ENCODE measurements around the gene COQ6. TPM values are rescaled to one million over a fixed set of nuclear protein-coding genes. Genes with fewer than 3 reads are reported as not detected.
"Not testable (repeated sequence)": the region's sequence is repeated elsewhere in the genome, so short reads cannot be mapped to it uniquely, and the experiment has no call there.

COQ6 gene
- total RNA-seq, 1 donor from 2014 or later = 17.9 TPM

GRCh38 chr14:73945159-73945670 lies 4.9 kb upstream of the COQ6 start:
- DNase-seq (ENCODE audit: low spot score) = no peak
- no peaks in the 10 kb centered on the region for H3K9me3 Mint-ChIP-seq
- no peaks in the 10 kb centered on the region for H3K27me3 Mint-ChIP-seq (ENCODE audit: insufficient read depth)
- no peak overlapping the region for H3K4me3 Mint-ChIP-seq
- no peak overlapping the region for H3K27ac Mint-ChIP-seq
- H3K36me3 Mint-ChIP-seq (ENCODE audit: low read depth) = no peaks in the 10 kb centered on the region
- intact Hi-C loops (cut with micrococcal nuclease) = no loop called here
- H3K4me1 Mint-ChIP-seq (ENCODE audit: low read depth) = peaks cover 11% of the 10 kb centered on the region

GRCh38 chr14:73953731-73954130 lies 3.6 kb downstream of the COQ6 start:
- no peaks in the 10 kb centered on the region for H3K27me3 Mint-ChIP-seq (ENCODE audit: insufficient read depth)
- peaks cover 15% of the 10 kb centered on the region for H3K4me1 Mint-ChIP-seq (ENCODE audit: low read depth)
- H3K27ac Mint-ChIP-seq = no peak overlapping the region
- H3K36me3 Mint-ChIP-seq (ENCODE audit: low read depth) = peaks cover 16% of the 10 kb centered on the region
- intact Hi-C loops (cut with micrococcal nuclease) = loop anchor here (10.0 kb wide), 1 partner anchor 209 kb away; no protein-coding TSS in a partner anchor
- no peaks in the 10 kb centered on the region for H3K9me3 Mint-ChIP-seq
- no peak for DNase-seq (ENCODE audit: low spot score)
- H3K4me3 Mint-ChIP-seq = no peak overlapping the region

GRCh38 chr14:73955674-73956073 lies 5.6 kb downstream of the COQ6 start:
- Mint-ChIP-seq H3K27ac (no peak overlapping the region), H3K9me3 (no peaks in the 10 kb centered on the region), H3K36me3 (ENCODE audit: low read depth) (peaks cover 20% of the 10 kb centered on the region), H3K4me1 (ENCODE audit: low read depth) (peaks cover 8% of the 10 kb centered on the region), H3K4me3 (no peak overlapping the region), H3K27me3 (ENCODE audit: insufficient read depth) (no peaks in the 10 kb centered on the region)
- intact Hi-C loops (cut with micrococcal nuclease) = loop anchor here (10.0 kb wide), 1 partner anchor 211 kb away; no protein-coding TSS in a partner anchor
- no peak for DNase-seq (ENCODE audit: low spot score)

GRCh38 chr14:73958591-73958990 lies 8.5 kb downstream of the COQ6 start:
- Mint-ChIP-seq H3K27ac (no peak overlapping the region), H3K27me3 (ENCODE audit: insufficient read depth) (no peaks in the 10 kb centered on the region), H3K4me1 (ENCODE audit: low read depth) (no peaks in the 10 kb centered on the region), H3K4me3 (no peak overlapping the region), H3K36me3 (ENCODE audit: low read depth) (peaks cover 27% of the 10 kb centered on the region), H3K9me3 (no peaks in the 10 kb centered on the region)
- intact Hi-C loops (cut with micrococcal nuclease) = loop anchor here (10.0 kb wide), 1 partner anchor 214 kb away; no protein-coding TSS in a partner anchor
- DNase-seq (ENCODE audit: low spot score) = no peak

GRCh38 chr14:73961192-73961591 lies 11.1 kb downstream of the COQ6 start:
- Mint-ChIP-seq H3K9me3 (no peaks in the 10 kb centered on the region), H3K27me3 (ENCODE audit: insufficient read depth) (no peaks in the 10 kb centered on the region), H3K4me3 (no peak overlapping the region), H3K27ac (no peak overlapping the region), H3K36me3 (ENCODE audit: low read depth) (peaks cover 19% of the 10 kb centered on the region), H3K4me1 (ENCODE audit: low read depth) (no peaks in the 10 kb centered on the region)
- intact Hi-C loops (cut with micrococcal nuclease) = no loop called here
- no peak for DNase-seq (ENCODE audit: low spot score)

- Mint-ChIP-seq H3K9me3 (no peaks in the 10 kb centered on the region), H3K27ac (no peak overlapping the region), H3K4me3 (no peak overlapping the region), H3K27me3 (ENCODE audit: insufficient read depth) (no peaks in the 10 kb centered on the region), H3K4me1 (ENCODE audit: low read depth) (no peaks in the 10 kb centered on the region), H3K36me3 (ENCODE audit: low read depth) (peaks cover 17% of the 10 kb centered on the region)
- intact Hi-C loops (cut with micrococcal nuclease) = no loop called here
- DNase-seq (ENCODE audit: low spot score) = no peak
Measured at GRCh38 chr14:73965216-73965615, 15.1 kb downstream of the COQ6 start.

GRCh38 chr14:73968885-73969284 lies 18.8 kb downstream of the COQ6 start:
- Mint-ChIP-seq H3K4me3 (no peak overlapping the region), H3K27ac (no peak overlapping the region), H3K27me3 (ENCODE audit: insufficient read depth) (no peaks in the 10 kb centered on the region), H3K4me1 (ENCODE audit: low read depth) (no peaks in the 10 kb centered on the region), H3K9me3 (no peaks in the 10 kb centered on the region), H3K36me3 (ENCODE audit: low read depth) (peaks cover 5% of the 10 kb centered on the region)
- intact Hi-C loops (cut with micrococcal nuclease) = no loop called here
- no peak for DNase-seq (ENCODE audit: low spot score)

- Mint-ChIP-seq H3K4me3 (no peak overlapping the region), H3K9me3 (no peaks in the 10 kb centered on the region), H3K36me3 (ENCODE audit: low read depth) (peaks cover 9% of the 10 kb centered on the region), H3K27ac (no peak overlapping the region), H3K27me3 (ENCODE audit: insufficient read depth) (no peaks in the 10 kb centered on the region), H3K4me1 (ENCODE audit: low read depth) (no peaks in the 10 kb centered on the region)
- intact Hi-C loops (cut with micrococcal nuclease) = no loop called here
- no peak for DNase-seq (ENCODE audit: low spot score)
Measured at GRCh38 chr14:73973497-73973896, 23.4 kb downstream of the COQ6 start.

GRCh38 chr14:73976125-73976524 lies 26.0 kb downstream of the COQ6 start:
- intact Hi-C loops (cut with micrococcal nuclease) = no loop called here
- H3K4me3 Mint-ChIP-seq = no peak overlapping the region
- H3K36me3 Mint-ChIP-seq (ENCODE audit: low read depth) = peaks cover 9% of the 10 kb centered on the region

GRCh38 chr14:73977896-73978295 lies 27.8 kb downstream of the COQ6 start:
- no peaks in the 10 kb centered on the region for H3K9me3 Mint-ChIP-seq
- no peaks in the 10 kb centered on the region for H3K4me1 Mint-ChIP-seq (ENCODE audit: low read depth)
- no peak overlapping the region for H3K4me3 Mint-ChIP-seq
- no peak for DNase-seq (ENCODE audit: low spot score)
- intact Hi-C loops (cut with micrococcal nuclease) = no loop called here
- H3K27me3 Mint-ChIP-seq (ENCODE audit: insufficient read depth) = no peaks in the 10 kb centered on the region
- H3K36me3 Mint-ChIP-seq (ENCODE audit: low read depth) = peaks cover 4% of the 10 kb centered on the region
- H3K27ac Mint-ChIP-seq = no peak overlapping the region

More at GRCh38 chr14:73976125-73976524, 26.0 kb downstream of the COQ6 start:
- Mint-ChIP-seq H3K4me1 (ENCODE audit: low read depth) (no peaks in the 10 kb centered on the region), H3K27ac (no peak overlapping the region), H3K27me3 (ENCODE audit: insufficient read depth) (no peaks in the 10 kb centered on the region), H3K9me3 (no peaks in the 10 kb centered on the region)
- no peak for DNase-seq (ENCODE audit: low spot score)

- Mint-ChIP-seq H3K27ac (no peak overlapping the region), H3K36me3 (ENCODE audit: low read depth) (peaks cover 15% of the 10 kb centered on the region), H3K4me1 (ENCODE audit: low read depth) (no peaks in the 10 kb centered on the region), H3K4me3 (no peak overlapping the region), H3K9me3 (no peaks in the 10 kb centered on the region), H3K27me3 (ENCODE audit: insufficient read depth) (no peaks in the 10 kb centered on the region)
- intact Hi-C loops (cut with micrococcal nuclease) = no loop called here
- no peak for DNase-seq (ENCODE audit: low spot score)
Measured at GRCh38 chr14:73988065-73988464, 38.0 kb downstream of the COQ6 start.

GRCh38 chr14:73988656-73989055 lies 38.6 kb downstream of the COQ6 start:
- H3K27ac Mint-ChIP-seq; H3K9me3 Mint-ChIP-seq; H3K27me3 Mint-ChIP-seq (ENCODE audit: insufficient read depth); H3K4me3 Mint-ChIP-seq; intact Hi-C loops (cut with micrococcal nuclease); DNase-seq (ENCODE audit: low spot score); H3K4me1 Mint-ChIP-seq (ENCODE audit: low read depth): not testable (repeated sequence)
- H3K36me3 Mint-ChIP-seq (ENCODE audit: low read depth) = peaks cover 15% of the 10 kb centered on the region

- no peaks in the 10 kb centered on the region for H3K9me3 Mint-ChIP-seq
Measured at GRCh38 chr14:73991092-73991491, 41.0 kb downstream of the COQ6 start.

GRCh38 chr14:73994926-73995325 lies 44.8 kb downstream of the COQ6 start:
- intact Hi-C loops (cut with micrococcal nuclease); H3K27ac Mint-ChIP-seq; DNase-seq (ENCODE audit: low spot score); H3K4me3 Mint-ChIP-seq; H3K36me3 Mint-ChIP-seq (ENCODE audit: low read depth); H3K9me3 Mint-ChIP-seq; H3K4me1 Mint-ChIP-seq (ENCODE audit: low read depth); H3K27me3 Mint-ChIP-seq (ENCODE audit: insufficient read depth): not testable (repeated sequence)

More at GRCh38 chr14:73991092-73991491, 41.0 kb downstream of the COQ6 start:
- no peak overlapping the region for H3K4me3 Mint-ChIP-seq
- no peak for DNase-seq (ENCODE audit: low spot score)
- no peaks in the 10 kb centered on the region for H3K27me3 Mint-ChIP-seq (ENCODE audit: insufficient read depth)
- intact Hi-C loops (cut with micrococcal nuclease) = no loop called here
- H3K4me1 Mint-ChIP-seq (ENCODE audit: low read depth) = no peaks in the 10 kb centered on the region
- H3K27ac Mint-ChIP-seq = no peak overlapping the region
- peaks cover 5% of the 10 kb centered on the region for H3K36me3 Mint-ChIP-seq (ENCODE audit: low read depth)
